K562 (cell line): ENCODE data around the gene NME7. TPM values are rescaled to one million over a fixed set of nuclear protein-coding genes. Genes with fewer than 3 reads are reported as not detected.
A peak's percentile ranks its signal among the peaks of the same experiment; 100 is the strongest.

Source experiments
- ATF7 ChIP-seq: fragments of 450-650 bp; IDR thresholded peaks from 2 replicates; pipeline ENCODE4 v1.7.1; 2014; ENCODE audit warnings: mild to moderate bottlenecking, moderate library complexity
- BRCA1 ChIP-seq, 2 experiments: fragments of 450-650 bp in 1 of 2; sonication (generic) in 1 of 2; formaldehyde crosslinking in 1 of 2; IDR thresholded peaks; 2 replicates each; pipeline versions ENCODE4 v1.5.0 to v1.6.1; 2017 to 2020; ENCODE audit warnings: mild to moderate bottlenecking in 1 of 2, missing genetic modification reagents in 1 of 2
- BRD4 ChIP-seq: fragments of 200-600 bp; sonication (generic); IDR thresholded peaks from 2 replicates; pipeline ENCODE4 v1.6.1; 2017; ENCODE audit warnings: inconsistent platforms
- FIP1L1 ChIP-seq: fragments of 200-400 bp; formaldehyde crosslinking; IDR thresholded peaks from 2 replicates; pipeline ENCODE4 v1.6.1; 2018; ENCODE audit warnings: mild to moderate bottlenecking, low read depth, low read length; ENCODE audit not compliant: poor library complexity, severe bottlenecking
- FOXJ2 ChIP-seq: fragments of 200-800 bp; sonication (Bioruptor generic); IDR thresholded peaks from 2 replicates; pipeline ENCODE4 v1.6.1; 2016; ENCODE audit warnings: missing genetic modification characterization, missing compliant biosample characterization
- FOXM1 ChIP-seq, 2 experiments: fragments of 450-650 bp in 1 of 2; sonication (generic) in 1 of 2; formaldehyde crosslinking in 1 of 2; IDR thresholded peaks; 2 replicates each; pipeline versions ENCODE4 v1.6.1 to v1.9.0; 2017 to 2022; ENCODE audit warnings: low read depth in 2 of 2, mild to moderate bottlenecking in 2 of 2, missing genetic modification reagents in 1 of 2, moderate library complexity in 1 of 2
- GABPB1 ChIP-seq: sonication (generic); formaldehyde crosslinking; IDR thresholded peaks from 2 replicates; pipeline ENCODE4 v1.8.0; 2022; ENCODE audit warnings: mild to moderate bottlenecking, missing genetic modification reagents
- HEY1 ChIP-seq: fragments of 250-450 bp; sonication (Bioruptor Pico); IDR thresholded peaks from 2 replicates; pipeline ENCODE4 v1.5.0; 2020; ENCODE audit warnings: mild to moderate bottlenecking, moderate library complexity, borderline replicate concordance
- MAZ ChIP-seq, 2 experiments: fragments of 450-650 bp in 1 of 2; sonication (generic) in 1 of 2; formaldehyde crosslinking; IDR thresholded peaks in 1 of 2; conservative IDR thresholded peaks in 1 of 2; 2 replicates each; pipeline versions ENCODE4 v1.4.0 to v1.5.0; 2020; ENCODE audit warnings: mild to moderate bottlenecking in 1 of 2, missing genetic modification reagents in 1 of 2
- NELFE ChIP-seq: IDR thresholded peaks from 2 replicates; pipeline ENCODE4 v1.6.1; 2011; ENCODE audit warnings: mild to moderate bottlenecking; ENCODE audit not compliant: insufficient read depth, insufficient read length
- POLR2A ChIP-seq: fragments of 450-650 bp; conservative IDR thresholded peaks from 2 replicates; pipeline ENCODE4 v1.6.1; 2016
- PPARD ChIP-seq: fragments of 250-450 bp; sonication (Bioruptor Pico); IDR thresholded peaks from 2 replicates; pipeline ENCODE4 v1.8.0; 2022; ENCODE audit warnings: inconsistent platforms, mild to moderate bottlenecking, moderate library complexity
- SMAD4 ChIP-seq: fragments of 250-450 bp; sonication (Bioruptor Pico); conservative IDR thresholded peaks from 2 replicates; pipeline ENCODE4 v1.8.0; 2021; ENCODE audit warnings: inconsistent platforms, mild to moderate bottlenecking, moderate library complexity
- TBP ChIP-seq: optimal IDR thresholded peaks from 2 replicates; pipeline ENCODE3; 2011; ENCODE audit warnings: low read depth, low read length, improper control_type of control experiment
- TRIM24 ChIP-seq, 2 experiments: fragments of 450-650 bp; IDR thresholded peaks; 2 replicates each; pipeline ENCODE4 v1.6.1; 2016
- ZBTB7A ChIP-seq: IDR thresholded peaks from 2 replicates; pipeline ENCODE4 v1.6.1; 2011; ENCODE audit warnings: low read depth, mild to moderate bottlenecking, low read length, moderate library complexity, borderline replicate concordance; ENCODE audit not compliant: control insufficient read depth
- ZFP30 ChIP-seq: fragments of 250-450 bp; sonication (Bioruptor Pico); IDR thresholded peaks from 2 replicates; pipeline ENCODE4 v1.8.0; 2022; ENCODE audit warnings: moderate library complexity, mild to moderate bottlenecking, inconsistent platforms, borderline replicate concordance
- ZFX ChIP-seq: sonication (generic); formaldehyde crosslinking; IDR thresholded peaks from 2 replicates; pipeline ENCODE4 v1.8.0; 2022; ENCODE audit warnings: mild to moderate bottlenecking, missing genetic modification reagents, moderate library complexity
- ZKSCAN1 ChIP-seq: fragments of 150-350 bp; IDR thresholded peaks from 2 replicates; pipeline ENCODE4 v1.6.1; 2016; ENCODE audit warnings: low read depth, low read length
- ZNF780A ChIP-seq: fragments of 250-450 bp; sonication (Bioruptor Pico); IDR thresholded peaks from 2 replicates; pipeline ENCODE4 v1.5.0; 2021; ENCODE audit warnings: mild to moderate bottlenecking
- polyA plus RNA-seq, 8 experiments: library from polyadenylated mRNA; depleted of rRNA in 4 of 8; stranded (reverse) in 5 of 8; unstranded in 3 of 8; fragments of >200 nt; fragmentation: Nextera tagmentation in 2 of 8; fragmentation: Illumina TruSeq in 1 of 8; extraction: Ambion mirVana in 2 of 8; extraction: Trizol in 1 of 8; gene quantifications; 2 replicates each; pipeline versions ENCODE4 v1.2.1 to v1.2.3, GENCODE V29; 2011 to 2014; ENCODE audit warnings: inconsistent platforms in 1 of 8, missing spikeins in 1 of 8
- total RNA-seq, 7 experiments: library from RNA; depleted of rRNA in 6 of 7; stranded (reverse); fragments of >200 nt in 6 of 7; fragmentation: Illumina TruSeq in 2 of 7; extraction: Trizol in 2 of 7; gene quantifications; 2 replicates each; pipeline versions ENCODE4 v1.2.1 to v1.2.3, GENCODE V29; 2011 to 2021; ENCODE audit warnings: low replicate concordance in 1 of 7
- TF ChIP-seq, protein P1 (sequence below): sonication (generic); formaldehyde crosslinking; IDR thresholded peaks from 2 replicates; pipeline ENCODE4 v1.8.1; 2023; ENCODE audit warnings: missing genetic modification reagents, mild to moderate bottlenecking, borderline replicate concordance
- TF ChIP-seq, protein P2 (sequence below): sonication (generic); formaldehyde crosslinking; IDR thresholded peaks from 2 replicates; pipeline ENCODE4 v1.8.0; 2023; ENCODE audit warnings: mild to moderate bottlenecking, missing genetic modification reagents

Gene NME7
- total and polyA plus RNA-seq, 9 of the 15 experiments (the other 6 are each of a cell fraction or from before 2014, with no cell fraction given): 7.9 to 43.2 (median 23.9) TPM

DNA sequence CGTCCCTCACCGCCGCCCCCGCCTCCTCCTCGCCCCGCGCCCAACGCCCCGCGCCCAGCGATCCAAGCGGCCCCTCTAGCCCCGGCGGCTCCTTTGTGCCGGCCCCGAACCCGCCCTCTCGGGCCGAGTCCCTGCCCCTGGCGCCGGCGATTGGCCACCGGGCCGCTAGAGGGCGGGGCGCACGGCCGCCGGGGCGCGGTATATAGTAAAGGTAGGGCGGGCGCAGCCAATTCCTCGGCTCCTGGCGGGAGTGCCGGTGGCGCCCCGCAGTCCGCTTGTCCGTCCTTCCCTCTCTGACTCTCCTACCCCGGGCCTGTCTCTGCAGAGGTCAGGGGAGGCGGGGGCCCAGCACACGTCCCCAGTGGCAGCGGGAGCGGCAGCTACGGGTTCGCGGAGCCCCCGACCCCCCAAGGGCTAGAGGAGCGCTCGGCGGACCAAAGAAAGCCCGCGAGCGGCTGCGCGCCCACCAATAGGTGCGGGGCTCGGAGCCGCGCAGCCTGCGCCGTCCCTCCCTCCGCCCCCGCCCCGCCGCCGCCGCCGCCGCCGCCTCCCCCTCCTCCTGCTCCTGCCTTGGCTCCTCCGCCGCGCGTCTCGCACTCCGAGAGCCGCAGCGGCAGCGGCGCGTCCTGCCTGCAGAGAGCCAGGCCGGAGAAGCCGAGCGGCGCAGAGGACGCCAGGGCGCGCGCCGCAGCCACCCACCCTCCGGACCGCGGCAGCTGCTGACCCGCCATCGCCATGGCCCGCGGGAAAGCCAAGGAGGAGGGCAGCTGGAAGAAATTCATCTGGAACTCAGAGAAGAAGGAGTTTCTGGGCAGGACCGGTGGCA lies 261.3 kb downstream of the NME7 start, which contains the start of gene ATP1B1 (continued):
- TF ChIP-seq GABPB1 (CRISPR knock-in tag) (peak; percentile 58; the same call in 1 of the 2 replicates), FOXJ2 (tag) (no peak), FOXM1 (IDR thresholded peaks at IDR 0.05; ENCODE audit: low read depth) (no peak), FOXM1 (CRISPR knock-in tag; IDR thresholded peaks at IDR 0.05; ENCODE audit: low read depth) (0 out of 2 replicates have a peak, but pooled peaks have one; percentile 42), ZFP30 (CRISPR knock-in tag) (no peak), FIP1L1 (peak; percentile 55), BRD4 (no peak), ZNF780A (CRISPR knock-in tag) (no peak), POLR2A (peak; percentile 73), NELFE (peak; percentile 22), SMAD4 (CRISPR knock-in tag) (peak; percentile 52; the same call in 1 of the 2 replicates), ZFX (CRISPR knock-in tag) (peak; percentile 59), TBP (peak; percentile 85), ATF7 (peak; percentile 53), ZBTB7A (peak; percentile 51; the same call in 1 of the 2 replicates), HEY1 (no peak), PPARD (CRISPR knock-in tag) (no peak), MAZ (CRISPR knock-in tag; conservative IDR thresholded peaks at IDR 0.05 in 1 of 2, IDR thresholded peaks at IDR 0.05 in 1 of 2) (peak in 1 of 2 experiments; percentile 63; a peak in 2 of 4 replicates), TRIM24 (IDR thresholded peaks at IDR 0.05) (peak in 1 of 2 experiments; percentile 43; a peak in 1 of 4 replicates), BRCA1 (IDR thresholded peaks at IDR 0.05) (no peak), BRCA1 (CRISPR knock-in tag; IDR thresholded peaks at IDR 0.05) (no peak), ZKSCAN1 (0 out of 2 replicates have a peak, but pooled peaks have one; percentile 55)
- TF ChIP-seq, protein P1, sequence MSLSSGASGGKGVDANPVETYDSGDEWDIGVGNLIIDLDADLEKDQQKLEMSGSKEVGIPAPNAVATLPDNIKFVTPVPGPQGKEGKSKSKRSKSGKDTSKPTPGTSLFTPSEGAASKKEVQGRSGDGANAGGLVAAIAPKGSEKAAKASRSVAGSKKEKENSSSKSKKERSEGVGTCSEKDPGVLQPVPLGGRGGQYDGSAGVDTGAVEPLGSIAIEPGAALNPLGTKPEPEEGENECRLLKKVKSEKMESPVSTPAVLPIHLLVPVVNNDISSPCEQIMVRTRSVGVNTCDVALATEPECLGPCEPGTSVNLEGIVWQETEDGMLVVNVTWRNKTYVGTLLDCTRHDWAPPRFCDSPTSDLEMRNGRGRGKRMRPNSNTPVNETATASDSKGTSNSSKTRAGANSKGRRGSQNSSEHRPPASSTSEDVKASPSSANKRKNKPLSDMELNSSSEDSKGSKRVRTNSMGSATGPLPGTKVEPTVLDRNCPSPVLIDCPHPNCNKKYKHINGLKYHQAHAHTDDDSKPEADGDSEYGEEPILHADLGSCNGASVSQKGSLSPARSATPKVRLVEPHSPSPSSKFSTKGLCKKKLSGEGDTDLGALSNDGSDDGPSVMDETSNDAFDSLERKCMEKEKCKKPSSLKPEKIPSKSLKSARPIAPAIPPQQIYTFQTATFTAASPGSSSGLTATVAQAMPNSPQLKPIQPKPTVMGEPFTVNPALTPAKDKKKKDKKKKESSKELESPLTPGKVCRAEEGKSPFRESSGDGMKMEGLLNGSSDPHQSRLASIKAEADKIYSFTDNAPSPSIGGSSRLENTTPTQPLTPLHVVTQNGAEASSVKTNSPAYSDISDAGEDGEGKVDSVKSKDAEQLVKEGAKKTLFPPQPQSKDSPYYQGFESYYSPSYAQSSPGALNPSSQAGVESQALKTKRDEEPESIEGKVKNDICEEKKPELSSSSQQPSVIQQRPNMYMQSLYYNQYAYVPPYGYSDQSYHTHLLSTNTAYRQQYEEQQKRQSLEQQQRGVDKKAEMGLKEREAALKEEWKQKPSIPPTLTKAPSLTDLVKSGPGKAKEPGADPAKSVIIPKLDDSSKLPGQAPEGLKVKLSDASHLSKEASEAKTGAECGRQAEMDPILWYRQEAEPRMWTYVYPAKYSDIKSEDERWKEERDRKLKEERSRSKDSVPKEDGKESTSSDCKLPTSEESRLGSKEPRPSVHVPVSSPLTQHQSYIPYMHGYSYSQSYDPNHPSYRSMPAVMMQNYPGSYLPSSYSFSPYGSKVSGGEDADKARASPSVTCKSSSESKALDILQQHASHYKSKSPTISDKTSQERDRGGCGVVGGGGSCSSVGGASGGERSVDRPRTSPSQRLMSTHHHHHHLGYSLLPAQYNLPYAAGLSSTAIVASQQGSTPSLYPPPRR (CRISPR knock-in tag): peak; percentile 42; the same call in 1 of the 2 replicates
- TF ChIP-seq, protein P2, sequence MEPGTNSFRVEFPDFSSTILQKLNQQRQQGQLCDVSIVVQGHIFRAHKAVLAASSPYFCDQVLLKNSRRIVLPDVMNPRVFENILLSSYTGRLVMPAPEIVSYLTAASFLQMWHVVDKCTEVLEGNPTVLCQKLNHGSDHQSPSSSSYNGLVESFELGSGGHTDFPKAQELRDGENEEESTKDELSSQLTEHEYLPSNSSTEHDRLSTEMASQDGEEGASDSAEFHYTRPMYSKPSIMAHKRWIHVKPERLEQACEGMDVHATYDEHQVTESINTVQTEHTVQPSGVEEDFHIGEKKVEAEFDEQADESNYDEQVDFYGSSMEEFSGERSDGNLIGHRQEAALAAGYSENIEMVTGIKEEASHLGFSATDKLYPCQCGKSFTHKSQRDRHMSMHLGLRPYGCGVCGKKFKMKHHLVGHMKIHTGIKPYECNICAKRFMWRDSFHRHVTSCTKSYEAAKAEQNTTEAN: 0 out of 2 replicates have a peak, but pooled peaks have one; percentile 2
